RWPE1 (cell line): ENCODE data around the gene DLST.
"Not testable (repeated sequence)": the region's sequence is repeated elsewhere in the genome, so short reads cannot be mapped to it uniquely, and the experiment has no call there.

Experiments used
- CTCF ChIA-PET: fragments of 350-600 bp; sonication (Branson Sonifier 250); formaldehyde crosslinking; extraction: SDS; loops from one replicate; lab custom pipeline; 2021; lab: Yijun Ruan, JAX
- POLR2A ChIA-PET: fragments of 400-600 bp; formaldehyde crosslinking; extraction: SDS; loops from one replicate; lab custom pipeline; 2020; ENCODE audit warnings: antibody characterized with exemption; ENCODE audit not compliant: low non-redundant PET; lab: Yijun Ruan, JAX
- DNase-seq: peaks from one replicate; pipeline ENCODE4 v3.0.0; 2012; ENCODE audit warnings: low spot score
- H3K27ac ChIP-seq: fragments of 450-650 bp; 2 replicates; pipeline ENCODE4 v1.5.1; 2017
- CTCF ChIP-seq: fragments of 450-650 bp; conservative IDR thresholded peaks from 2 replicates; pipeline ENCODE4 v1.5.1; 2017; ENCODE audit warnings: low read depth, mild to moderate bottlenecking

Gene DLST

GRCh38 chr14:74932401-74932901 lies 50.7 kb downstream of the DLST start:
- ChIA-PET CTCF (interaction anchor here (0.7 kb wide), 1 partner anchor 226 kb away, joined by 4 read pairs; no protein-coding TSS in a partner anchor), POLR2A (no interaction called here)
- H3K27ac ChIP-seq, result no peak overlapping the region
- DNase-seq, result no peak
- TF ChIP-seq CTCF, result no peak

- DNase-seq, H3K27ac ChIP-seq, CTCF ChIA-PET, POLR2A ChIA-PET: not testable (repeated sequence)
Observed at GRCh38 chr14:74932936-74933335, 51.2 kb downstream of the DLST start.

GRCh38 chr14:74934041-74934440 lies 52.3 kb downstream of the DLST start:
- TF ChIP-seq CTCF, result no peak
- ChIA-PET CTCF (interaction anchor here (0.6 to 1.4 kb wide), 3 partner anchors 28 to 606 kb away, joined by 3 read pairs; no protein-coding TSS in a partner anchor), POLR2A (no interaction called here)
- DNase-seq, result no peak
- H3K27ac ChIP-seq, result no peak overlapping the region

- POLR2A ChIA-PET, result no interaction called here
- no peak for TF ChIP-seq CTCF
- DNase-seq, result no peak
- CTCF ChIA-PET, result interaction anchor here (0.6 to 1.4 kb wide), 4 partner anchors 29 to 605 kb away, joined by 3 read pairs; no protein-coding TSS in a partner anchor
- no peak overlapping the region for H3K27ac ChIP-seq
Observed at GRCh38 chr14:74934476-74935359, 53.0 kb downstream of the DLST start.

- ChIA-PET POLR2A (no interaction called here), CTCF (interaction anchor here (0.6 to 2.5 kb wide), 2 partner anchors 10 to 369 kb away, joined by 3 to 9 read pairs; no protein-coding TSS in a partner anchor)
- no peak for TF ChIP-seq CTCF
- H3K27ac ChIP-seq, result no peak overlapping the region
- DNase-seq, result no peak
Observed at GRCh38 chr14:74935360-74935680, 53.6 kb downstream of the DLST start.

GRCh38 chr14:74936151-74936550 lies 54.4 kb downstream of the DLST start:
- no peak for TF ChIP-seq CTCF
- CTCF ChIA-PET, result interaction anchor here (2.5 kb wide), 1 partner anchor 9 kb away, joined by 9 read pairs; no protein-coding TSS in a partner anchor
- no peak for DNase-seq
- no peak overlapping the region for H3K27ac ChIP-seq
- POLR2A ChIA-PET, result no interaction called here

- TF ChIP-seq CTCF, result no peak
- CTCF ChIA-PET, result interaction anchor here (2.5 kb wide), 1 partner anchor 9 kb away, joined by 9 read pairs; no protein-coding TSS in a partner anchor
- no peak for DNase-seq
- POLR2A ChIA-PET, result no interaction called here
- no peak overlapping the region for H3K27ac ChIP-seq
Observed at GRCh38 chr14:74936731-74937130, 55.0 kb downstream of the DLST start.
